WERI-Rb-1 (cell line): ENCODE measurements around the gene SP3.

Experiments
- DNase-seq: peaks from one replicate; pipeline ENCODE4 v3.0.0-alpha.2; 2020
- H3K27ac ChIP-seq: fragments of 250-450 bp; sonication (Bioruptor Pico); 2 replicates; pipeline ENCODE4 v1.5.1; 2020; ENCODE audit warnings: mild to moderate bottlenecking, moderate library complexity
- H3K27me3 ChIP-seq: fragments of 250-450 bp; sonication (Bioruptor Pico); 2 replicates; pipeline ENCODE4 v1.5.1; 2021; ENCODE audit warnings: mild to moderate bottlenecking, low read depth, moderate library complexity; ENCODE audit not compliant: insufficient read depth, severe bottlenecking
- H3K36me3 ChIP-seq: fragments of 250-450 bp; sonication (Bioruptor Pico); 2 replicates; pipeline ENCODE4 v1.5.1; 2020; ENCODE audit warnings: mild to moderate bottlenecking, moderate library complexity
- H3K4me3 ChIP-seq: 2 replicates; pipeline ENCODE4 v1.5.1; 2011; ENCODE audit warnings: low read depth, mild to moderate bottlenecking, control low read depth, low read length
- H3K9me3 ChIP-seq: fragments of 250-450 bp; sonication (Bioruptor Pico); 2 replicates; pipeline ENCODE4 v1.5.1; 2021; ENCODE audit warnings: mild to moderate bottlenecking, moderate library complexity; ENCODE audit not compliant: severe bottlenecking
- TF ChIP-seq, protein P1 (sequence below): IDR thresholded peaks from 2 replicates; pipeline ENCODE4 v1.5.1; 2011; ENCODE audit warnings: low read depth, mild to moderate bottlenecking, control low read depth, inconsistent platforms, low read length

Gene SP3

GRCh38 chr2:173982182-173982714 lies 17.1 kb upstream of the SP3 start:
- Histone ChIP-seq H3K27me3 (no peaks in the 10 kb centered on the region), H3K4me3 (no peak overlapping the region), H3K36me3 (no peaks in the 10 kb centered on the region), H3K27ac (peak overlapping the region; percentile 39; the same call in 1 of the 2 replicates), H3K9me3 (no peaks in the 10 kb centered on the region)
- TF ChIP-seq, protein P1, sequence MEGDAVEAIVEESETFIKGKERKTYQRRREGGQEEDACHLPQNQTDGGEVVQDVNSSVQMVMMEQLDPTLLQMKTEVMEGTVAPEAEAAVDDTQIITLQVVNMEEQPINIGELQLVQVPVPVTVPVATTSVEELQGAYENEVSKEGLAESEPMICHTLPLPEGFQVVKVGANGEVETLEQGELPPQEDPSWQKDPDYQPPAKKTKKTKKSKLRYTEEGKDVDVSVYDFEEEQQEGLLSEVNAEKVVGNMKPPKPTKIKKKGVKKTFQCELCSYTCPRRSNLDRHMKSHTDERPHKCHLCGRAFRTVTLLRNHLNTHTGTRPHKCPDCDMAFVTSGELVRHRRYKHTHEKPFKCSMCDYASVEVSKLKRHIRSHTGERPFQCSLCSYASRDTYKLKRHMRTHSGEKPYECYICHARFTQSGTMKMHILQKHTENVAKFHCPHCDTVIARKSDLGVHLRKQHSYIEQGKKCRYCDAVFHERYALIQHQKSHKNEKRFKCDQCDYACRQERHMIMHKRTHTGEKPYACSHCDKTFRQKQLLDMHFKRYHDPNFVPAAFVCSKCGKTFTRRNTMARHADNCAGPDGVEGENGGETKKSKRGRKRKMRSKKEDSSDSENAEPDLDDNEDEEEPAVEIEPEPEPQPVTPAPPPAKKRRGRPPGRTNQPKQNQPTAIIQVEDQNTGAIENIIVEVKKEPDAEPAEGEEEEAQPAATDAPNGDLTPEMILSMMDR: no peak
- DNase-seq: no peak

DNA sequence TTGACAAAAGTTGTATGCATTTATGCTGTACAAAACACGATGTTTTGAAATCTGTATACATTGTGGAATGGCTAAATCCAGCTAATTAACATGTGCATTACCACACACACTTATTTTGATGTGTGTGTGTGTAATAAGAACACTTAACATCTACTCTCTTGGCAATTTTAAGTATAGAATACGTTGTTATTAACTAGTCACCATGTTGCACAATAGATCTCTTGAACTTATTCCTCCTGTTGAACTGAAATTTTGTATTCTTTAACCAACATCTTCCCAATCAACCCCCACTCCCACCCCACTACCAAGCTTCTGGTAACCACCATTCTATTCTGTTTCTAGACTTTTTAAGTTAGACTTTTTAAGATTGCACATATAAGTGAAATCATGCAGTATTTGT lies 16.3 kb upstream of the SP3 start:
- TF ChIP-seq, protein P1: no peak

GRCh38 chr2:173979751-173980351 lies 14.7 kb upstream of the SP3 start:
- Histone ChIP-seq H3K9me3 (no peaks in the 10 kb centered on the region), H3K27ac (peak overlapping the region; percentile 28; the same call in 1 of the 2 replicates), H3K27me3 (no peaks in the 10 kb centered on the region), H3K4me3 (no peak overlapping the region), H3K36me3 (no peaks in the 10 kb centered on the region)
- TF ChIP-seq, protein P1: no peak
- no peak for DNase-seq

More for the DNA sequence above, 16.3 kb upstream of the SP3 start:
- no peak overlapping the region for H3K4me3 ChIP-seq
- H3K27me3 ChIP-seq: no peaks in the 10 kb centered on the region
- no peaks in the 10 kb centered on the region for H3K9me3 ChIP-seq
- H3K27ac ChIP-seq: no peak overlapping the region
- no peak for DNase-seq
- H3K36me3 ChIP-seq: no peaks in the 10 kb centered on the region

DNA sequence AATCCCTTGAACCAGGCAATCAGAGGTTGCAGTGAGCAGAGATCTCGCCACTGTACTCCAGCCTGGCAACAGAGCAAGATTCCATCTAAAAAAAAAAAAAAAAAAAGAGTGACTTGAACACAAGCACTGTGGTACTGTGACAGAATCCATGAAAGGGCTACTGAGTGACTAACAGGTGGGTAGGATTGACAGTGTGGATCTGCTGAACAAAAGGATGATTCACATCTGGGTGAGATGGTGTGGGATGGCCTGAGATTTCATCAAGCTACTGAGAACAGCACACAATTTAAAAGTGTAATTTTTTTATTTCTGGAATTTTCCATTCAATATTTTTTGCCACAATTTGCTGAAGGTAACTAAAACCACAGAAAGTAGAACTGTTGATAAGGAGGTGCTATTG lies 13.3 kb upstream of the SP3 start:
- no peaks in the 10 kb centered on the region for H3K9me3 ChIP-seq
- TF ChIP-seq, protein P1: no peak
- DNase-seq: no peak
- H3K27me3 ChIP-seq: no peaks in the 10 kb centered on the region
- no peak overlapping the region for H3K4me3 ChIP-seq
- no peaks in the 10 kb centered on the region for H3K36me3 ChIP-seq
- no peak overlapping the region for H3K27ac ChIP-seq

- Histone ChIP-seq H3K27me3 (no peaks in the 10 kb centered on the region), H3K27ac (no peak overlapping the region), H3K9me3 (no peaks in the 10 kb centered on the region), H3K36me3 (no peaks in the 10 kb centered on the region), H3K4me3 (no peak overlapping the region)
- DNase-seq: no peak
- TF ChIP-seq, protein P1: no peak
Observed at GRCh38 chr2:173972636-173973035, 7.5 kb upstream of the SP3 start.

DNA sequence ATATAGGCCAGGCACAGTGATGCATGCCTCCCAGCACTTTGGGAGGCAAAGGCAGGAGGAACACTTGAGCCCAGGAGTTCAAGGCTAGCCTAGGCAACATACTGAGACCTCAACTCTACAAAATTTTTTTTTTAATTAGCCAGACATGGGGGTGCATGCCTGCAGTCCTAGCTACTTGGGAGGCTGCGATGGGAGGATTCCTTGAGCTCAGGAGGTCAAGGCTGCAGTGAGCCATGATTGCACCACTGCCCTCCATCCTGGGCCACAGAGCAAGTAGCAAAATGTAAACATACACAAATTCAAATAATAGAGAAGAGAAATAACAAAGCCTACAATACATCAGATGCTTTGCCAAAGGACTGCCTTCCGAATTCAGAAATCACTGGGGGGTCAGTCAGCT lies 7.0 kb upstream of the SP3 start:
- no peaks in the 10 kb centered on the region for H3K27me3 ChIP-seq
- DNase-seq: no peak
- H3K27ac ChIP-seq: no peak overlapping the region
- no peaks in the 10 kb centered on the region for H3K36me3 ChIP-seq
- no peaks in the 10 kb centered on the region for H3K9me3 ChIP-seq
- TF ChIP-seq, protein P1: no peak
- H3K4me3 ChIP-seq: no peak overlapping the region
